Ishikawa (cell line): Measurements from ENCODE around the gene BTG2.

Experiments
- CEBPB ChIP-seq: IDR thresholded peaks from 2 replicates; pipeline ENCODE4 v1.6.1; 2012
- EGR1 ChIP-seq: IDR thresholded peaks from 2 replicates; pipeline ENCODE4 v1.6.1; 2012
- MAX ChIP-seq: IDR thresholded peaks from 2 replicates; pipeline ENCODE4 v1.6.1; 2012
- REST ChIP-seq: IDR thresholded peaks from 2 replicates; pipeline ENCODE4 v1.6.1; 2012; ENCODE audit warnings: low read depth, mild to moderate bottlenecking
- TAF1 ChIP-seq: IDR thresholded peaks from 2 replicates; pipeline ENCODE4 v1.6.1; 2012; ENCODE audit warnings: low read depth, mild to moderate bottlenecking
- YY1 ChIP-seq: IDR thresholded peaks from 2 replicates; pipeline ENCODE4 v1.6.1; 2012; ENCODE audit warnings: low read depth

- TF ChIP-seq MAX (no peak), YY1 (no peak), CEBPB (no peak), REST (no peak), TAF1 (no peak), EGR1 (no peak)
These were observed 2.4 kb upstream of the BTG2 start for GRCh38 chr1:203302894-203303293.
